B cell (primary cell): ENCODE results near the gene ORAI2. TPM values are rescaled to one million over a fixed set of nuclear protein-coding genes. Genes with fewer than 3 reads are reported as not detected.
A peak's percentile ranks its signal among the peaks of the same experiment; 100 is the strongest.

Source experiments
- ATAC-seq: fragments of 200-7000 bp; cut with Tn5 transposase; one replicate; pipeline ENCODE4 v1.10.0; 2021; ENCODE audit warnings: low read depth, mild to moderate bottlenecking, moderate number of reproducible peaks, moderate library complexity
- CTCF ChIA-PET: fragments of 350-600 bp; sonication (Branson Sonifier 250); formaldehyde crosslinking; loops from one replicate; lab custom pipeline; 2021; ENCODE audit warnings: antibody characterized with exemption, inconsistent platforms; lab: Charles Lee
- POLR2A ChIA-PET: fragments of 350-600 bp; sonication (Branson Sonifier 250); formaldehyde crosslinking; loops from one replicate; lab custom pipeline; 2021; ENCODE audit warnings: antibody characterized with exemption; lab: Charles Lee
- DNase-seq: peaks from one replicate; pipeline ENCODE4 v3.0.0; 2013
- H2AFZ ChIP-seq: 2 replicates; pipeline ENCODE4 v1.6.1; 2012; ENCODE audit warnings: mild to moderate bottlenecking, low read depth, low read length; ENCODE audit not compliant: insufficient read depth, poor library complexity, severe bottlenecking
- H3K27ac ChIP-seq, 2 donors: 1 replicate in 1 of 2; 2 replicates in 1 of 2; pipeline ENCODE4 v1.5.1; 2012 to 2013; ENCODE audit warnings: low read length in 2 of 2, mild to moderate bottlenecking in 2 of 2, moderate library complexity in 1 of 2
- H3K27me3 ChIP-seq, 4 experiments: fragments of 200-600 bp in 1 of 4; sonication (generic) in 1 of 4; replicated peaks in 1 of 4; 1 replicate in 2 of 4; 2 replicates in 2 of 4; pipeline versions ENCODE4 v1.6.1 to v1.7.0; 2013 to 2016; ENCODE audit warnings: low read length in 3 of 4, mild to moderate bottlenecking in 2 of 4, mixed read lengths in 1 of 4, moderate library complexity in 1 of 4; ENCODE audit not compliant: insufficient read depth in 4 of 4, control insufficient read depth in 3 of 4; ENCODE audit errors: control extremely low read depth in 1 of 4
- H3K36me3 ChIP-seq, 2 experiments: replicated peaks in 1 of 2; 1 replicate in 1 of 2; 2 replicates in 1 of 2; pipeline versions ENCODE4 v1.6.1 to v1.7.1; 2013; ENCODE audit warnings: low read length in 1 of 2; ENCODE audit not compliant: insufficient read depth in 2 of 2, control insufficient read depth in 1 of 2; ENCODE audit errors: control extremely low read depth in 1 of 2, extremely low read depth in 1 of 2
- H3K4me1 ChIP-seq, 2 donors: fragments of 200-600 bp in 1 of 2; sonication (generic) in 1 of 2; 1 replicate in 1 of 2; 2 replicates in 1 of 2; pipeline versions ENCODE4 v1.5.1 to v1.6.1; 2013 to 2017; ENCODE audit warnings: low read length in 2 of 2; ENCODE audit not compliant: control insufficient read depth in 2 of 2, insufficient read depth in 2 of 2
- H3K4me2 ChIP-seq: replicated peaks from 2 replicates; pipeline ENCODE3; 2012; ENCODE audit warnings: mild to moderate bottlenecking, low read depth, low read length; ENCODE audit not compliant: poor library complexity, severe bottlenecking
- H3K4me3 ChIP-seq, 5 experiments: fragments of 200-600 bp in 1 of 5; sonication (generic) in 1 of 5; 1 replicate in 3 of 5; 2 replicates in 2 of 5; pipeline versions ENCODE4 v1.5.1 to v1.7.0; 2011 to 2016; ENCODE audit warnings: low read length in 4 of 5, mild to moderate bottlenecking in 4 of 5, low read depth in 2 of 5, control low read depth in 1 of 5, moderate library complexity in 1 of 5; ENCODE audit not compliant: insufficient read depth in 1 of 5; ENCODE audit errors: control extremely low read depth in 1 of 5, extremely low read depth in 1 of 5
- H3K79me2 ChIP-seq: fragments of 200-600 bp; sonication (generic); one replicate; pipeline ENCODE4 v1.6.0; 2016; ENCODE audit warnings: low read length; ENCODE audit not compliant: control insufficient read depth, insufficient read depth
- H3K9ac ChIP-seq: fragments of 200-600 bp; sonication (generic); 2 replicates; pipeline ENCODE4 v1.6.1; 2017; ENCODE audit warnings: mild to moderate bottlenecking, low read length, moderate library complexity
- H3K9me3 ChIP-seq, 3 donors: one replicate each; pipeline versions ENCODE4 v1.6.1 to v1.7.1; 2013; ENCODE audit warnings: low read length in 2 of 3; ENCODE audit not compliant: control insufficient read depth in 2 of 3, insufficient read depth in 1 of 3; ENCODE audit errors: control extremely low read depth in 1 of 3
- H4K20me1 ChIP-seq: 2 replicates; pipeline ENCODE4 v1.6.0; 2012; ENCODE audit warnings: mild to moderate bottlenecking, low read length; ENCODE audit not compliant: insufficient read depth, control insufficient read depth, poor library complexity, severe bottlenecking
- H3K27ac Mint-ChIP-seq: one replicate; pipeline ENCODE4 v1.8.0; 2021; ENCODE audit warnings: mixed read lengths
- H3K27me3 Mint-ChIP-seq: one replicate; pipeline ENCODE4 v1.8.0; 2021; ENCODE audit warnings: mixed read lengths
- H3K4me1 Mint-ChIP-seq: one replicate; pipeline ENCODE4 v1.8.0; 2021; ENCODE audit warnings: mixed read lengths
- H3K4me3 Mint-ChIP-seq: one replicate; pipeline ENCODE4 v1.8.0; 2021; ENCODE audit warnings: mixed read lengths
- H3K9me3 Mint-ChIP-seq: one replicate; pipeline ENCODE4 v1.8.0; 2022; ENCODE audit warnings: mixed read lengths; ENCODE audit not compliant: insufficient read depth
- EZH2 ChIP-seq: IDR thresholded peaks from 2 replicates; pipeline ENCODE4 v1.6.1; 2012; ENCODE audit warnings: borderline replicate concordance, low read depth, mild to moderate bottlenecking, moderate library complexity, low read length; ENCODE audit not compliant: insufficient read depth, poor library complexity, severe bottlenecking
- WGBS: methylation state at CpG from one replicate; pipeline ENCODE4 v1.1.5; 2013; ENCODE audit warnings: missing lambda C conversion rate; ENCODE audit not compliant: insufficient coverage; 5-methylcytosine and 5-hydroxymethylcytosine counted together
- intact Hi-C: fragments of 100-400 bp; cut with micrococcal nuclease; formaldehyde crosslinking; loops from one replicate; pipeline ENCODE4 v1.10.0; 2022
- polyA plus RNA-seq: library from polyadenylated mRNA; depleted of rRNA; stranded (reverse); fragments of >200 nt; gene quantifications from 2 replicates; pipeline ENCODE4 v1.2.3, GENCODE V29; 2012
- total RNA-seq, 2 donors: library from RNA; stranded (reverse); fragments of 120-200 nt in 1 of 2; gene quantifications; 1 replicate in 1 of 2; 2 replicates in 1 of 2; pipeline versions ENCODE4 v1.2.3 to v1.2.4, GENCODE V29; 2013 to 2022
- TF ChIP-seq, protein P1 (sequence below): fragments of 200-600 bp; IDR thresholded peaks from one replicate; pipeline ENCODE4 v1.8.0; 2022; ENCODE audit warnings: antibody characterized with exemption, mild to moderate bottlenecking

Gene ORAI2
- total and polyA plus RNA-seq, 2 donors (not counting 1 experiment from before 2014, with no cell fraction given): 177 to 450 TPM

- Mint-ChIP-seq H3K4me1 (peaks cover 17% of the 10 kb centered on the region), H3K27ac (no peak overlapping the region), H3K27me3 (no peaks in the 10 kb centered on the region), H3K9me3 (no peaks in the 10 kb centered on the region), H3K4me3 (no peak overlapping the region)
- ChIA-PET CTCF (interaction anchor here (0.5 to 1.6 kb wide), 3 partner anchors 10 to 602 kb away, joined by 3 to 4 read pairs (median 4); no protein-coding TSS in a partner anchor), POLR2A (interaction anchor here (0.7 kb wide), 1 partner anchor 97 kb away, joined by 5 read pairs; no protein-coding TSS in a partner anchor)
- no peak overlapping the region for H3K27ac ChIP-seq
- 99% methylated on average over 5 of the region's 8 CpGs for WGBS
- no peaks in the 10 kb centered on the region for H3K9me3 ChIP-seq
- H3K4me3 ChIP-seq: no peak overlapping the region
- peaks cover 8 to 16% of the 10 kb centered on the region in 2 donors for H3K4me1 ChIP-seq
- H2AFZ ChIP-seq: no peak overlapping the region
- H3K79me2 ChIP-seq: peaks cover 73% of the 10 kb centered on the region
- intact Hi-C loops: loop anchor here (5.0 kb wide), 1 partner anchor 173 kb away; the partner anchor contains the start of gene SH2B2
- H4K20me1 ChIP-seq: peaks cover 7% of the 10 kb centered on the region
- DNase-seq (no peak), ATAC-seq (no peak)
- no peak overlapping the region for H3K4me2 ChIP-seq
- peaks cover 1 to 33% of the 10 kb centered on the region in 2 experiments for H3K36me3 ChIP-seq
- TF ChIP-seq, protein P1, sequence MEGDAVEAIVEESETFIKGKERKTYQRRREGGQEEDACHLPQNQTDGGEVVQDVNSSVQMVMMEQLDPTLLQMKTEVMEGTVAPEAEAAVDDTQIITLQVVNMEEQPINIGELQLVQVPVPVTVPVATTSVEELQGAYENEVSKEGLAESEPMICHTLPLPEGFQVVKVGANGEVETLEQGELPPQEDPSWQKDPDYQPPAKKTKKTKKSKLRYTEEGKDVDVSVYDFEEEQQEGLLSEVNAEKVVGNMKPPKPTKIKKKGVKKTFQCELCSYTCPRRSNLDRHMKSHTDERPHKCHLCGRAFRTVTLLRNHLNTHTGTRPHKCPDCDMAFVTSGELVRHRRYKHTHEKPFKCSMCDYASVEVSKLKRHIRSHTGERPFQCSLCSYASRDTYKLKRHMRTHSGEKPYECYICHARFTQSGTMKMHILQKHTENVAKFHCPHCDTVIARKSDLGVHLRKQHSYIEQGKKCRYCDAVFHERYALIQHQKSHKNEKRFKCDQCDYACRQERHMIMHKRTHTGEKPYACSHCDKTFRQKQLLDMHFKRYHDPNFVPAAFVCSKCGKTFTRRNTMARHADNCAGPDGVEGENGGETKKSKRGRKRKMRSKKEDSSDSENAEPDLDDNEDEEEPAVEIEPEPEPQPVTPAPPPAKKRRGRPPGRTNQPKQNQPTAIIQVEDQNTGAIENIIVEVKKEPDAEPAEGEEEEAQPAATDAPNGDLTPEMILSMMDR: no peak
- no peak for TF ChIP-seq EZH2
- H3K9ac ChIP-seq: no peak overlapping the region
- H3K27me3 ChIP-seq: no peaks in the 10 kb centered on the region
Observed at GRCh38 chr7:102460467-102460866, 27.1 kb downstream of the ORAI2 start.

GRCh38 chr7:102463841-102464576, 30.6 kb downstream of the ORAI2 start:
- DNase-seq: no peak
- H2AFZ ChIP-seq: peak overlapping the region; percentile 95
- WGBS: 15% methylated on average over 22 of the region's 24 CpGs
- H3K9me3 ChIP-seq: no peaks in the 10 kb centered on the region
- Mint-ChIP-seq H3K4me1 (peaks cover 30% of the 10 kb centered on the region), H3K27me3 (no peaks in the 10 kb centered on the region), H3K4me3 (peak overlapping the region; percentile 91), H3K9me3 (no peaks in the 10 kb centered on the region), H3K27ac (peak overlapping the region; percentile 87)
- H3K4me3 ChIP-seq: peak overlapping the region; percentile 50 to 99 (median 94)
- peak overlapping the region; percentile 95 for H3K4me2 ChIP-seq
- TF ChIP-seq, protein P1: no peak
- no peak for TF ChIP-seq EZH2
- POLR2A ChIA-PET: interaction anchor here (0.6 to 1.9 kb wide), 6 partner anchors 12 to 75 kb away, joined by 3 to 5 read pairs (median 4); no protein-coding TSS in a partner anchor
- CTCF ChIA-PET: interaction anchor here (0.7 to 6.3 kb wide), 6 partner anchors 9 to 59 kb away, joined by 3 to 45 read pairs (median 4); no protein-coding TSS in a partner anchor
- ATAC-seq: no peak
- H3K27ac ChIP-seq: peak overlapping the region; percentile 15 to 70
- no peaks in the 10 kb centered on the region for H3K27me3 ChIP-seq
- peaks cover 9% of the 10 kb centered on the region for H4K20me1 ChIP-seq
- peaks cover 19 to 31% of the 10 kb centered on the region in 2 donors for H3K4me1 ChIP-seq
- peaks cover 0 to 18% of the 10 kb centered on the region in 2 experiments for H3K36me3 ChIP-seq
- peaks cover 72% of the 10 kb centered on the region for H3K79me2 ChIP-seq
- intact Hi-C loops: loop anchor here (5.0 kb wide), 1 partner anchor 177 kb away; the partner anchor contains the start of gene SH2B2
- peak overlapping the region; percentile 88 for H3K9ac ChIP-seq
